Inflammatory macrophage treated with lipopolysaccharide for 1 hour (primary cell): Measurements from ENCODE around the gene OR51I2.

Source experiments
- DNase-seq, 2 donors: peaks; one replicate each; pipeline ENCODE4 v3.0.0-alpha.2; 2020 to 2022

The OR51I2 gene

GRCh38 chr11:5449023-5449422 is at the start of gene OR51I2:
Gene OR51I2 (plus strand): TSS chr11:5449323. CDS start chr11:5453489, 4,166 bp downstream.
- no peak for DNase-seq

GRCh38 chr11:5405173-5405572 is 44.0 kb upstream of the OR51I2 start:
- no peak for DNase-seq

- no peak for DNase-seq
Measured at GRCh38 chr11:5420993-5421392, 28.1 kb upstream of the OR51I2 start.

DNA sequence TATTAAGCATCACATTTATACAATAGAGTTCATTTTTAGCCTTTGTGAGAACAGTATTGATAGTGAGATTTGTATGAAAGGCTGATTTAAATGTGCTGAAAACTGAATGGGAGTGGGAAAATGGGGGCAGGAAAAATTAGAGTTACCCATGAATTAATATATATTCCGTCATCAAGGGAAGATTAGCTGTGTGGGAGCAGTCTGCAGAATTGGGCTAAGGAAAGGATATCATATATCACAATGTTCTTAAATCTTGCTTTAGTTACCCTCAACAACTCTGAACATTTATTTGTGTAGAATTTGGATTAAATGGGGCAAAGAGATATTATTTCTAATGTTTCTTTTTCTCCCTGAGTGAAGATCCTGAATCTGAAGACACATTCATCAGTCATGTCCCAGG is 27.3 kb upstream of the OR51I2 start, which contains the start of gene OR51Q1:
Gene OR51Q1, plus strand, starts transcription at position 301 of the 400 bp plus-strand sequence. Its CDS starts 90 bp downstream, at position 391.
- no peak for DNase-seq

DNA sequence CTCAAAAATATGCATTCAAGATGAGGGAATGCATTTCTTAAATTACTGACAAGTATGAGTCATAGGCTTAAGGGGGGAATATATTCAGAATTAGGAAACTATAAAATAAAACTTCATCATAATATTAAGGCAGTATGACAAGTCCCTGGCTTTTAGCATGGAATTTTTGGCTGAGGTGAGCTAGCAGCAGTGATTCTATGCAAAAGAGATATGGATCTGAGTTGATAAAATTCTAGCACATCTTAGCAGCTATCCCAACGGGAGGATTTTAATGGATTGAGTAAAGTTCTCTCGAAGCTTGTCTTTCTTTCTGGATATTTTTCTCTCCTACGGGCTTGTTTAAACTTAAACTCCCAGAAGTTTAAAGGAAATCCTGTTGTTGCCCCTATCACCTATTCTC is 26.0 kb upstream of the OR51I2 start:
- DNase-seq: no peak

DNA sequence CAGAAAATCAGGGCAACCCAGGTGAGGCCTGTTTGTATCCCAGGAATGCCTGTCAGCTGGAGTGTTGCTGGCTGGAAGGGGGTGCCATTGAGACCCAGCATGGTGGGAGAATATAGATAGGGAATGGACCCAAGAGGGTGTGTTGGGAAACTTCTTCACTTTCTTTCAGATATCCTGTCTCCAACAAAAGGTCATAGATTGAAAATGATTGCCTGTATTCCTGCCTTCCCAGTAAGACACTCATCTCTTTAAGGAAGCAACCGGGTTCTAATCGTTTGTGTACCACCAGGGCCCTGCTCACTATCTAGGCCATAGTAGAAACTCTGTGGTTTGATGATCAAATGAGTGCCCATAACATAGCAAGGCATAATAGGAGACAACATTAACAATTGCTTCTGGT is 7.7 kb upstream of the OR51I2 start, which contains the start of gene OR51I1:
Gene OR51I1, minus strand, starts transcription at position 101 of the 400 bp plus-strand sequence. Its CDS starts 0 bp downstream, at position 101.
- no peak for DNase-seq

- no peak for DNase-seq
Measured at GRCh38 chr11:5443835-5444393, 5.2 kb upstream of the OR51I2 start.

- DNase-seq: no peak
Measured at GRCh38 chr11:5449432-5449831, 309 bp downstream of the OR51I2 start.

DNA sequence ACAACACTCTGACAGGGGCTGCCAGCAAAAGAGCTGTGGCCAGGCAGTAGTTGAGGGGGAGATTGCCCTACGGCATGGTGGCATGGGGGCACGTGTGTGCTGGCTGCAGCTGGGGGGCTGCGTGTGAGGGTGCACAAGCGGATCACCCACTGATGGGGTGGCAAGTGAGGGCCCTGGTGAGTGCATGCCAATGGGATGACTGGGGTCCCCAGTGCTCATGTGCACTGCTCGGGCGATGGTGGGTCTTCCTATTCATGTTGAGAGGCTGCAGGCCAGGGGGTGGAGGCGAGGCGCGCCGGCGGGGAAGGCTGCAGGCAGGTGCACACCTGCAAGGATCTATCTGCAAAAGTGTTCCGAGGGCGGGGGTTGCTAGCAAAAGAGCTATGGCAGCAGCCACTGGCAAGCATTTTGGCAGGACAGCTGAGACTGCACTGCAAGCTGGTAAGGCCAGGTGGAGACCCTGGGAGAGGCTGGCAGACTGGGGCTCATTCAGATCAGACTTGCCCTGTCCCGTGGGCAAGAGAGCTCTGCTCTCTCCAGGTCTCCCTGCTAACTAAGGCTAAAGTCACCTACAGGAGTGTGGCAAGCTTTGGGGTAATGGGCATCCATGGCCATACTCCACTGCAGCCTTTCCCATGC is 12.0 kb downstream of the OR51I2 start:
- no peak for DNase-seq

DNA sequence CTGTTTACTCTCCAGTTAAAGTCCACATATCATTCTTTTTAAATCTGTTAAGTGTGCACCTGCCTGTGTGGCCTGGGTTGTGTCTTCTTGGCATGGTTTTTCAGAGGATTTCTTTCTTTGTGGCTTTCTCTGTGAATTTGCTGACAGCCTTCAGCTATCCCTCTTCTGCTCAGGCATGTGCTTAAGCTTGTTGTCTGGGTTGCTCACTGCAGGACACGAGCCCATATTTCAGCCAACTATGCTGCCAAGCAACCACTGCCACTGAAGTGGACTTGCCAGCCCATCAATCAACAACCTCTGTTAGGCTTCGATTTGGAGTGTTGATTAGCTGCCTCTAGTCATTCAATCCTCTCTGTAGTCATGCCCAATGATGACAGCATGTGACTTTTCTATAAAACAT is 18.4 kb downstream of the OR51I2 start:
- DNase-seq: no peak

DNA sequence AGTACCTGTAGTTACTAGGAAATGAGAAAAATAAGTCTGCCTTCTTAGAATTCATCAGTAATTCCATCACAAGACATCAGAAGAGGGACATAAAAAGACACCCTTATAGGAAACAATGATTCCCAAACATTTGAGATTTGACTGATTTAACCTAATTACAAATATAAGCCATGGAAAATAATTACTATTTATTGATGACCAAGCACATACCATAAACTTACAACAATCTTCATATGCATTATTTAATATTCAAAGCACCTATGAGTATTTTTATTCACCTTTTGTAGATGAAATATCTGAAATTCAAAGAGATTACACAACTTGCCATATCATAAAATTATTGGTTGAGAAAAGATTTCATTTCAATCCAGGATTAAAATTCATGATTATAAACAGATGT is 24.8 kb downstream of the OR51I2 start:
- DNase-seq: no peak

DNA sequence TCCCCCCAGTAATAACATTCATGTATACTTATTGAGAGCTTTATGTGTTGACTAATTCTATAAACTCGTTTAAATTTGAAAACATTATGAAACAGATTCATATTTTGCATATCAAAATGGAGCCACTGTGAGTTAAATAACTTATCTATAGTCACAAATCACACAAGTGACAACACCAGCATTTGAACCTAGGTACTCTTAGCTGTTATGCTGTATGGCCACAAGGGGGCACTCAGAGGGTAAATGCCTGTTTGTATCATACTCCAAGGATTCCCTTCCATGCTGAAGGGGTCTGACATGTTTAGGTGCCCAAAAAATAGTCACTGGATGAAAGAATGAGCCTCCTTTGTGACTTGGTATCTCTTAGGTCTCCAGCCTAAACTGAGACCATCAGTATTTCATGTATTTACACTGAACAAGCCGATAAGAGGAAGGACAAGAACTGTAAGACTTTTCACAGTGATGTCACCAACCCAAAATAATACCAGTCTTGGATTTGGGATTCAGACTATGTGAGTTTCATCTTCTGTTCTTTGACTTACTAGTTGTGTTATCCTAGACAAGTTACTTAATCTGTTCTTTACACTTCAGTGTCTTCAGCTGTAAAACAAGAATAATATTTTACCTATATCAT is 27.2 kb downstream of the OR51I2 start:
- peak; percentile 39 to 65 for DNase-seq

DNA sequence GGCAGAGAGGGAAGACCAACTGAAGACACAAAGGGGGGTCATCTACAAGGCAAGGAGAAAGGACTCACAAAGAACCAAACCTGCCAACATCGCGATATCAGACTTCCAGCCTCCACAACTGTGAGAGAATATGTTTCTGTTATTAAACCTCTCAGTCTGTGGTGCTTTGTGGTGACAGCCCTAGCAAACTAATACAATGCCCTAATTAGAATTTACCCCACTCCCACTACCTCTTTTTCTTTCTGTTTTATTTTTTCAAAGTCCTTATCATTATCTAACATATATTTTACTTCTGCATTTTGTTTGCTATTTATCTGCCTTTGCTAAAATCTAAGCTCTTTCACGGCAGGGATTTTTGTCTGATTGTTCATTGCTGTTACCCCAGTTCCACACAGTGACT is 36.9 kb downstream of the OR51I2 start:
- no peak for DNase-seq

DNA sequence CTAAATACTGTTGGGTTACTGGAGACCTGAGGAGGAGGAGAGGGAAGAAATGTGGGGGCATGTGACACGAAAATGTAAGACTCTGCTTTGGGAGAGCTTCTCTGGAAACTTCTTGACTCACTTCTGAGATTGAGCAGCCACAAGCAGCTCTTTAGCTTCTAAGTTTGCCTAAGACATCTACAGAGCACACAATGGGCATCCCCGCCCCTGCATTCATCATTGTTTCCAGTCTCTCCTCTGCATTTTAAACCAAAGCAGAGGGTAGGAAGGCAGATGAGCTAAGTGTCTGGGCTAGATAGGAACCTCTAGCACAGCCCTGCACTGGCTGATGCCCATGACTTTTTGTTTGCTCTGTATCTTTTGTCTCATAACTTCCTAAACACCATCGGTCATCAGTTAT is 37.3 kb downstream of the OR51I2 start:
- DNase-seq: no peak

DNA sequence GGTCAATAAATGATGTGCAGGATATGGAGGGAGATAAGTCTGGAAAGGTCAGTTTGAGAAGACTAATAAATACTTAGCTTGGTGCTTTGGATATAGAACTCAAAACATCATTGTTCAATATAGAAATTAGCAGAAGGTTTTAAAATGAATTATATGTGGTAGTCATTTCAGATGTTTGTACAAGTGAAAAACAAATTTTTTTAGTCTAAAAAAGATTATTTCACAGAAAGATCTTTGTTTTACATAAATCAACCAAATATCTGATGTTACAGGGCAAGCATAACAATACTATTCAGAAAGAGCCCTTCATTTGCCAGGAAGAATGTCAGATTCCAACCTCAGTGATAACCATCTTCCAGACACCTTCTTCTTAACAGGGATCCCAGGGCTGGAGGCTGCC is 39.3 kb downstream of the OR51I2 start, which contains the start of gene OR52D1:
Gene OR52D1, plus strand, starts transcription at position 301 of the 400 bp plus-strand sequence. Its CDS starts 22 bp downstream, at position 323.
- DNase-seq: no peak

DNA sequence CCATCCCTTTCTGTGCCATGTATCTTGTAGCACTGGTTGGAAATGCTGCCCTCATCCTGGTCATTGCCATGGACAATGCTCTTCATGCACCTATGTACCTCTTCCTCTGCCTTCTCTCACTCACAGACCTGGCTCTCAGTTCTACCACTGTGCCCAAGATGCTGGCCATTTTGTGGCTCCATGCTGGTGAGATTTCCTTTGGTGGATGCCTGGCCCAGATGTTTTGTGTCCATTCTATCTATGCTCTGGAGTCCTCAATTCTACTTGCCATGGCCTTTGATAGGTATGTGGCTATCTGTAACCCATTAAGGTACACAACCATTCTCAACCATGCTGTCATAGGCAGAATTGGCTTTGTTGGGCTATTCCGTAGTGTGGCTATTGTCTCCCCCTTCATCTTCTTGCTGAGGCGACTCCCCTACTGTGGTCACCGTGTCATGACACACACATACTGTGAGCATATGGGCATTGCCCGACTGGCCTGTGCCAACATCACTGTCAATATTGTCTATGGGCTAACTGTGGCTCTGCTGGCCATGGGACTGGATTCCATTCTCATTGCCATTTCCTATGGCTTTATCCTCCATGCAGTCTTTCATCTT is 39.8 kb downstream of the OR51I2 start:
- no peak for DNase-seq

- no peak for DNase-seq
Measured at GRCh38 chr11:5489576-5490357, 40.6 kb downstream of the OR51I2 start.

- no peak for DNase-seq
Measured at GRCh38 chr11:5499671-5500070, 50.5 kb downstream of the OR51I2 start.

- DNase-seq: peak; percentile 6 to 37
Measured at GRCh38 chr11:5500393-5500801, 51.3 kb downstream of the OR51I2 start.

GRCh38 chr11:5504403-5504921 is 55.3 kb downstream of the OR51I2 start:
- no peak for DNase-seq

DNA sequence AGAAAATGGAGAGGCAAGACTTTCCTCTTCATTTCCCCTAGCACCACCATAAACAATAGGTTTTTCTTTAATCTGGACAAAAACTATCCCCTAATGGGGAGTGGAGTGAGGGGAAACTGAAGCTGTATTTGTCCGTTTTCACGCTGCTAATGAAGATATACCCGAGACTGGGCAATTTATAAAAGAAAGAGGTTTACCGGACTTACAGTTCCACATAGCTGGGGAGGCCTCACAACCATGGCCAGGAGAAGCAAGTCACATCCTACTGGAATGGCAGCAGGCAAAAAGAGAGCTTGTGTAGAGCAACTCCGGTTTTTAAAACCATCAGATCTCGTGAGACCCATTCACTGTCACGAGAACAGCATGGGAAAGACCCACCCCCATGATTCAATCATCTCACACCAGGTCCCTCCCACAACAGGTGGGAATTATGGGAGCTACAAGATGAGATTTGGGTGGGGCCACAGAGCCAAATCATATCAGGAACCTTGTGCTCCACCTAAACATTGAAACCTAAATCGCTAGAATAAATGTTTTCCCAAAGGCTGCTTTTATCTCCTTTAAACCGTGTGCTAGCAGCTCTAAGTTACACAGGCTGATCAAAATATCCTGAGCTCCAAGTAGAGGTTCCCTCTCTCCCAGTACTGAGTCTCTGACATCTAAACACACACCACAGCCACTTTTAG is 56.4 kb downstream of the OR51I2 start:
- DNase-seq: no peak
